PC-3 (cell line): ENCODE results near the gene NKX1-1. TPM values are rescaled to one million over a fixed set of nuclear protein-coding genes. Genes with fewer than 3 reads are reported as not detected.
A peak's percentile ranks its signal among the peaks of the same experiment; 100 is the strongest.
"Not testable (repeated sequence)": the region's sequence is repeated elsewhere in the genome, so short reads cannot be mapped to it uniquely, and the experiment has no call there.

Experiments
- ATAC-seq: fragments of 200-7000 bp; cut with Tn5 transposase; 2 replicates; pipeline ENCODE4 v1.9.1; 2020; ENCODE audit warnings: mild to moderate bottlenecking, moderate library complexity
- BruUV-seq: library from RNA; stranded (reverse); fragments of 400-500 nt; replicated peaks from 2 replicates; lab custom pipeline; 2021; lab: Mats Ljungman, UMichigan
- CTCF ChIA-PET: fragments of 300-600 bp; sonication (Branson Sonifier 250); formaldehyde crosslinking; loops from one replicate; lab custom pipeline; 2022; ENCODE audit warnings: antibody characterized with exemption; lab: Charles Lee
- POLR2A ChIA-PET: fragments of 300-600 bp; sonication (Branson Sonifier 250); formaldehyde crosslinking; loops from one replicate; lab custom pipeline; 2022; ENCODE audit warnings: antibody characterized with exemption; ENCODE audit not compliant: unreplicated experiment; lab: Charles Lee
- DNase-seq: peaks from one replicate; pipeline ENCODE4 v3.0.0-alpha.2; 2015
- H2AFZ ChIP-seq: fragments of 300-600 bp; sonication (generic); 2 replicates; pipeline ENCODE4 v1.6.0; 2016; ENCODE audit warnings: antibody characterized with exemption, low read length
- H3F3A ChIP-seq: fragments of 300-600 bp; sonication (generic); one replicate; pipeline ENCODE4 v1.6.0; 2017; ENCODE audit warnings: antibody characterized with exemption, low read length, control low read depth, mild to moderate bottlenecking; ENCODE audit not compliant: unreplicated experiment
- H3K27ac ChIP-seq: fragments of 300-600 bp; sonication (generic); 2 replicates; pipeline ENCODE4 v1.5.1; 2016; ENCODE audit warnings: mild to moderate bottlenecking, low read length
- H3K27me3 ChIP-seq: fragments of 300-600 bp; sonication (generic); 2 replicates; pipeline ENCODE4 v1.6.1; 2016; ENCODE audit warnings: low read length, mixed read lengths
- H3K36me3 ChIP-seq: fragments of 300-600 bp; sonication (generic); 2 replicates; pipeline ENCODE4 v1.6.1; 2016; ENCODE audit warnings: low read depth, mixed run types, low read length, mixed read lengths
- H3K4me1 ChIP-seq: fragments of 300-600 bp; sonication (generic); 2 replicates; pipeline ENCODE4 v1.5.1; 2016; ENCODE audit warnings: low read length; ENCODE audit not compliant: insufficient read depth
- H3K4me2 ChIP-seq: fragments of 300-600 bp; sonication (generic); 2 replicates; pipeline ENCODE4 v1.6.0; 2016; ENCODE audit warnings: low read length
- H3K4me3 ChIP-seq: fragments of 300-600 bp; sonication (generic); 2 replicates; pipeline ENCODE4 v1.5.1; 2016; ENCODE audit warnings: mild to moderate bottlenecking, low read length, mixed read lengths
- H3K79me2 ChIP-seq: fragments of 300-600 bp; sonication (generic); 2 replicates; pipeline ENCODE4 v1.6.1; 2017; ENCODE audit warnings: low read length, mixed read lengths
- H3K9ac ChIP-seq: fragments of 300-600 bp; sonication (generic); 2 replicates; pipeline ENCODE4 v1.6.0; 2016; ENCODE audit warnings: mild to moderate bottlenecking, low read length
- H3K9me2 ChIP-seq: fragments of 300-600 bp; sonication (generic); replicated peaks from 2 replicates; pipeline ENCODE4 v1.6.1; 2016; ENCODE audit warnings: mixed run types, low read length, mixed read lengths
- H3K9me3 ChIP-seq: fragments of 300-600 bp; sonication (generic); 2 replicates; pipeline ENCODE4 v1.6.1; 2016; ENCODE audit warnings: low read length, mixed read lengths
- H4K20me1 ChIP-seq: fragments of 300-600 bp; sonication (generic); 2 replicates; pipeline ENCODE4 v1.6.1; 2016; ENCODE audit warnings: low read length, mixed read lengths
- EZH2 ChIP-seq: fragments of 300-600 bp; sonication (generic); IDR thresholded peaks from one replicate; pipeline ENCODE4 v1.6.1; 2017; ENCODE audit warnings: antibody characterized with exemption, mild to moderate bottlenecking, low read length; ENCODE audit not compliant: unreplicated experiment
- EZH2phosphoT487 ChIP-seq: fragments of 300-600 bp; sonication (generic); IDR thresholded peaks from 2 replicates; pipeline ENCODE4 v1.6.1; 2018; ENCODE audit warnings: mild to moderate bottlenecking, antibody characterized with exemption, low read length, borderline replicate concordance
- intact Hi-C: fragments of 100-400 bp; cut with micrococcal nuclease; formaldehyde crosslinking; loops from 2 replicates; pipeline ENCODE4 v1.9.0; 2023
- total RNA-seq: library from RNA; depleted of rRNA; stranded (reverse); fragments of >200 nt; gene quantifications from 2 replicates; pipeline ENCODE4 v1.2.3, GENCODE V29; 2014
- TF ChIP-seq, protein P1 (sequence below): fragments of 300-600 bp; sonication (generic); conservative IDR thresholded peaks from 2 replicates; pipeline ENCODE4 v1.5.1; 2017; ENCODE audit warnings: antibody characterized with exemption, low read depth, mild to moderate bottlenecking, low read length

Gene NKX1-1
- total RNA-seq, 1 experiment from 2014 or later: not detected

DNA sequence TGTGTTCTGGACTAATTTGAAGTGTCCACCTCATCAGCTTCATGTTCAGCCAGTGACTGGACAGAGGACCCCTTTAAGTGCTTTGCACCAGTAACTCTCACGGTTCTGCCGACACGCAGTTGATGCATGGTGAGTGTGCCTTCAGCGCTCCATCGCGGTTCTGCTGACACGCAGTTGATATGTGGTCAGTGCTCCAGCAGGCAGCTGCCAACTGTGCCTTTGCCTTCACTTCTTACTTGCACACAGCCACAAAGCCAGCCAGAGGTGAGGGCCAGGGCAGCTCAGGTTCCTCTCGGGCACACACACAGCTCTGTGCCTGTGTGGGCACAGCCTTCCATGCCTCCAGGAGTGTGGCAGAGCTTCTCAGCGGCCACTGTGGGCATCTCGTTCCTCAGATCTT is 12.4 kb downstream of the NKX1-1 start:
- H3K27me3 ChIP-seq: no peaks in the 10 kb centered on the region
- H3K4me3 ChIP-seq: no peak overlapping the region
- TF ChIP-seq EZH2phosphoT487 (no peak), EZH2 (no peak)
- no peaks in the 10 kb centered on the region for H3K9me2 ChIP-seq
- H3K9ac ChIP-seq: no peak overlapping the region
- CTCF ChIA-PET: no interaction called here
- POLR2A ChIA-PET: no interaction called here
- DNase-seq (no peak), ATAC-seq (no peak)
- no peaks in the 10 kb centered on the region for H4K20me1 ChIP-seq
- intact Hi-C loops: no loop called here
- H3F3A ChIP-seq: no peaks in the 10 kb centered on the region
- no peaks in the 10 kb centered on the region for H3K9me3 ChIP-seq
- no peaks in the 10 kb centered on the region; the same call in 1 of the 2 replicates for H3K36me3 ChIP-seq
- H3K79me2 ChIP-seq: no peaks in the 10 kb centered on the region
- no peak overlapping the region for H3K4me2 ChIP-seq
- H3K4me1 ChIP-seq: no peaks in the 10 kb centered on the region
- no peak overlapping the region for H2AFZ ChIP-seq
- no peak overlapping the region for H3K27ac ChIP-seq
- no TSS peak for BruUV-seq

DNA sequence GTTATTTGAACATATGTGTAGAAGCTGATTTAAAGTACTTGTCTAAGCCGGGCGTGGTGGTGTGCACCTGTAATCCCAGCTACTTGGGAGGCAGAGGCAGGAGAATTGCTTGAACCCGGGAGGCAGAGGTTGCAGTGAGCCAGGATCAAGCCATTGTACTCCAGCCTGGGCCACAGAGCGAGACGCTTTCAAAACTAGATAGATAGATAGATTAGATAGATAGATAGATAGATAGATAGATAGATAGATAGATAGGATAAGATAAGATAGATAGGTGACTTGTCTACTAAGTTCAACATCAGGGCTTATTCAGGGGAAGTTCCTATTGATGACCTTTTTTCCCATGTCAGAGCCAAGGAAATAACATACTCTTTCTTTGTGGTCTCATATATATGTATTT is 12.9 kb downstream of the NKX1-1 start:
- BruUV-seq, H3K4me1 ChIP-seq, POLR2A ChIA-PET, H3K4me3 ChIP-seq, H3K27me3 ChIP-seq, DNase-seq, H3K4me2 ChIP-seq, H3K36me3 ChIP-seq, H2AFZ ChIP-seq, H4K20me1 ChIP-seq, ATAC-seq, H3K27ac ChIP-seq, CTCF ChIA-PET, H3K9ac ChIP-seq, intact Hi-C loops, H3F3A ChIP-seq, H3K79me2 ChIP-seq, H3K9me2 ChIP-seq, H3K9me3 ChIP-seq: not testable (repeated sequence)

DNA sequence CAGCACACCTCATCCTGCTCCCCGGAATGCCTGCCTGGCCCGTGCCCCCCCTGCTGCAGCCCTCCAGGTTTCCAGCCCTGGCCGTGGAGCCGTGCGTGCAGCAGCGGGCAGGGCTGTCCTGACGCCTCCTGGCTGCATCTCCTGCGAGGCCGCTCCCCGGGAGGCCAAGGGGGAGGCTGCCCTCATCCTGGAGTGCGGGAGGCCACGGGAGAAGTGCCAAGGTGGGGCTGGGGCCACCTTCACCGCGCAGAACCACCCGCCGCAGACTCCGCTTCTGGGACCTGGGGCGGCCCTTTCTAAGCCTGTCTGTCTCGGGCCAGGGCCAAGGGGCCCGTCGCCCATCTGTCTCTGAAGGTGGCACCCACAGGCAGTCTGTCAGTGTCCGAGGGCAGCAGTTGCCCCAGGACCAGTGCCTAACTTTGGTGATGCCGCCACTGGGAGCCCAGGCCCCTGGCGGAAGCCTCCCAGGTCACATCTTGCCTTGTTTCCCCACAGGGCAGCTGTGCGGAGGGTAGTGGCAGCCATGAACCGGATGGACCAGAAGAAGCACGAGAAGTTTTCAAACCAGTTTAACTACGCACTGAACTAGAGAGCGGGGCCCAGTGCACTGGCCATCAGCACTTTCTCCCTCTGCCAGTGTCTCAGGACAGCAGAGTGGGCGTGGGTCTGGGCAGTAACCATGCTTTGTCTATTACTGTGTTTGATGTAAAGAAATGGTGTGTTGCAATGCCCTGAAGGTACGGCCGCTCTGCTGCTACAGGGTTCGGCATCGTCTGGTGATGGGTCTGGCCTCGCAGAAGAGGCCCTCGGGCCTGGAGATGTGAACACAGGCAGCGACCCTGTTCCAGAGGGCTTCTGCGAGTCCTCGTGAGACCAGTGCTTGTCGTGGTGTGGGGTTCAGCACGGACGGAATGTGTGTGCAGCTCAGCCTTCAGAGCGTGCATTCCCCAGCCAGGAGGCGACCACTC is 20.6 kb downstream of the NKX1-1 start:
- H3F3A ChIP-seq: no peaks in the 10 kb centered on the region
- ATAC-seq: no peak
- no peaks in the 10 kb centered on the region for H4K20me1 ChIP-seq
- no peaks in the 10 kb centered on the region for H3K79me2 ChIP-seq
- no peak overlapping the region for H3K4me2 ChIP-seq
- no peak overlapping the region for H3K9ac ChIP-seq
- H3K4me3 ChIP-seq: no peak overlapping the region
- intact Hi-C loops: no loop called here
- no peaks in the 10 kb centered on the region for H3K9me2 ChIP-seq
- TF ChIP-seq EZH2phosphoT487 (no peak), EZH2 (no peak)
- TF ChIP-seq, protein P1, sequence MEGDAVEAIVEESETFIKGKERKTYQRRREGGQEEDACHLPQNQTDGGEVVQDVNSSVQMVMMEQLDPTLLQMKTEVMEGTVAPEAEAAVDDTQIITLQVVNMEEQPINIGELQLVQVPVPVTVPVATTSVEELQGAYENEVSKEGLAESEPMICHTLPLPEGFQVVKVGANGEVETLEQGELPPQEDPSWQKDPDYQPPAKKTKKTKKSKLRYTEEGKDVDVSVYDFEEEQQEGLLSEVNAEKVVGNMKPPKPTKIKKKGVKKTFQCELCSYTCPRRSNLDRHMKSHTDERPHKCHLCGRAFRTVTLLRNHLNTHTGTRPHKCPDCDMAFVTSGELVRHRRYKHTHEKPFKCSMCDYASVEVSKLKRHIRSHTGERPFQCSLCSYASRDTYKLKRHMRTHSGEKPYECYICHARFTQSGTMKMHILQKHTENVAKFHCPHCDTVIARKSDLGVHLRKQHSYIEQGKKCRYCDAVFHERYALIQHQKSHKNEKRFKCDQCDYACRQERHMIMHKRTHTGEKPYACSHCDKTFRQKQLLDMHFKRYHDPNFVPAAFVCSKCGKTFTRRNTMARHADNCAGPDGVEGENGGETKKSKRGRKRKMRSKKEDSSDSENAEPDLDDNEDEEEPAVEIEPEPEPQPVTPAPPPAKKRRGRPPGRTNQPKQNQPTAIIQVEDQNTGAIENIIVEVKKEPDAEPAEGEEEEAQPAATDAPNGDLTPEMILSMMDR: no peak
- H3K36me3 ChIP-seq: peaks cover 6% of the 10 kb centered on the region
- H3K27ac ChIP-seq: no peak overlapping the region
- POLR2A ChIA-PET: no interaction called here
- H3K9me3 ChIP-seq: no peaks in the 10 kb centered on the region
- H3K27me3 ChIP-seq: no peaks in the 10 kb centered on the region
- no peaks in the 10 kb centered on the region for H3K4me1 ChIP-seq
- BruUV-seq: TSS peak; percentile 19
- no peak for DNase-seq
- CTCF ChIA-PET: no interaction called here
- no peak overlapping the region for H2AFZ ChIP-seq
